ENCODE results near the gene DOK3. TPM values are rescaled to one million over a fixed set of nuclear protein-coding genes. Genes with fewer than 3 reads are reported as not detected.

DOK3 gene
- polyA plus RNA-seq, 1 donor from 2014 or later, result 5.5 TPM

- Histone ChIP-seq H3K4me2 (ENCODE audit: low read length) (peak overlapping the region; percentile 93), H3F3A (ENCODE audit: insufficient read depth, low read length, poor library complexity, severe bottlenecking) (peaks cover 4% of the 10 kb centered on the region), H2AFZ (ENCODE audit: low read depth, low read length) (no peak overlapping the region), H3K4me3 (ENCODE audit: low read length) (peak overlapping the region; percentile 98), H3K9me3 (ENCODE audit: low read length) (no peaks in the 10 kb centered on the region), H3K9ac (ENCODE audit: low read length) (peak overlapping the region; percentile 98), H4K20me1 (ENCODE audit: insufficient read depth) (peaks cover 34% of the 10 kb centered on the region), H3K27me3 (ENCODE audit: insufficient read depth, low read depth, low read length) (no peaks in the 10 kb centered on the region), H3K27ac (ENCODE audit: low read length) (peak overlapping the region; percentile 92), H3K36me3 (ENCODE audit: insufficient read depth, low read length) (no peaks in the 10 kb centered on the region), H3K79me2 (replicated peaks; ENCODE audit: insufficient read depth, low read length) (peaks cover 51% of the 10 kb centered on the region), H3K9me2 (ENCODE audit: insufficient read depth, low read length) (no peaks in the 10 kb centered on the region)
- TF ChIP-seq EZH2 (IDR thresholded peaks at IDR 0.05; ENCODE audit: borderline replicate concordance, insufficient read depth, low read length, poor library complexity, severe bottlenecking), result no peak
- TF ChIP-seq TAF1 (IDR thresholded peaks at IDR 0.05; ENCODE audit: low read depth), result no peak
- TF ChIP-seq EP300 (conservative IDR thresholded peaks at IDR 0.05; ENCODE audit: poor library complexity, severe bottlenecking), result peak; percentile 29
- peak; percentile 25 for TF ChIP-seq CTCF (IDR thresholded peaks at IDR 0.05; ENCODE audit: poor library complexity, severe bottlenecking)
- TF ChIP-seq MXI1 (conservative IDR thresholded peaks at IDR 0.05; ENCODE audit: poor library complexity, severe bottlenecking), result peak; percentile 83
- TF ChIP-seq RAD21 (conservative IDR thresholded peaks at IDR 0.05), result no peak
- TF ChIP-seq REST (IDR thresholded peaks at IDR 0.05; ENCODE audit: borderline replicate concordance), result peak; percentile 26
- TF ChIP-seq POLR2AphosphoS5 (IDR thresholded peaks at IDR 0.05), result peak; percentile 67
Measured at GRCh38 chr5:177472460-177473442, 36.9 kb downstream of the DOK3 start.

- peaks cover 35% of the 10 kb centered on the region for H4K20me1 ChIP-seq (ENCODE audit: insufficient read depth)
- no peaks in the 10 kb centered on the region for H3K27me3 ChIP-seq (ENCODE audit: insufficient read depth, low read depth, low read length)
- peak overlapping the region; percentile 93 for H3K4me2 ChIP-seq (ENCODE audit: low read length)
- no peak for TF ChIP-seq SMC3 (conservative IDR thresholded peaks at IDR 0.05; ENCODE audit: poor library complexity)
- TF ChIP-seq RAD21 (conservative IDR thresholded peaks at IDR 0.05), result no peak
- TF ChIP-seq TAF1 (IDR thresholded peaks at IDR 0.05; ENCODE audit: low read depth), result no peak
- TF ChIP-seq EP300 (conservative IDR thresholded peaks at IDR 0.05; ENCODE audit: poor library complexity, severe bottlenecking), result no peak
- TF ChIP-seq REST (IDR thresholded peaks at IDR 0.05; ENCODE audit: borderline replicate concordance), result no peak
- TF ChIP-seq CTCF (IDR thresholded peaks at IDR 0.05; ENCODE audit: poor library complexity, severe bottlenecking), result no peak
- TF ChIP-seq MXI1 (conservative IDR thresholded peaks at IDR 0.05; ENCODE audit: poor library complexity, severe bottlenecking), result no peak
- no peak for TF ChIP-seq EZH2 (IDR thresholded peaks at IDR 0.05; ENCODE audit: borderline replicate concordance, insufficient read depth, low read length, poor library complexity, severe bottlenecking)
- no peak for TF ChIP-seq POLR2AphosphoS5 (IDR thresholded peaks at IDR 0.05)
- H3K9ac ChIP-seq (ENCODE audit: low read length), result peak overlapping the region; percentile 98
- peaks cover 55% of the 10 kb centered on the region for H3K79me2 ChIP-seq (replicated peaks; ENCODE audit: insufficient read depth, low read length)
- no peaks in the 10 kb centered on the region for H3K36me3 ChIP-seq (ENCODE audit: insufficient read depth, low read length)
- H2AFZ ChIP-seq (ENCODE audit: low read depth, low read length), result no peak overlapping the region
- no peaks in the 10 kb centered on the region for H3K9me3 ChIP-seq (ENCODE audit: low read length)
- H3F3A ChIP-seq (ENCODE audit: insufficient read depth, low read length, poor library complexity, severe bottlenecking), result peaks cover 4% of the 10 kb centered on the region
- no peaks in the 10 kb centered on the region for H3K9me2 ChIP-seq (ENCODE audit: insufficient read depth, low read length)
- H3K4me3 ChIP-seq (ENCODE audit: low read length), result peak overlapping the region; percentile 98
- H3K27ac ChIP-seq (ENCODE audit: low read length), result peak overlapping the region; percentile 92
Measured at GRCh38 chr5:177471610-177472356, 37.8 kb downstream of the DOK3 start.

Measured in neural cell (in vitro differentiated cells).